ENCODE results near the gene PKD2. TPM values are rescaled to one million over a fixed set of nuclear protein-coding genes. Genes with fewer than 3 reads are reported as not detected.

PKD2 gene
- total RNA-seq, 2 donors from 2014 or later = 2.0 to 7.1 TPM

- Mint-ChIP-seq H3K9me3 (no peaks in the 10 kb centered on the region), H3K36me3 (no peaks in the 10 kb centered on the region), H3K27ac (no peak overlapping the region)
- DNase-seq (ENCODE audit: low spot score in 2 of 2) (no peak), ATAC-seq (peak in 1 of 2 donors; percentile 41)
Measured at GRCh38 chr4:88037447-88037846, 30.0 kb downstream of the PKD2 start.

- H3K9me3 Mint-ChIP-seq = no peaks in the 10 kb centered on the region
- no peak for DNase-seq (ENCODE audit: low spot score in 2 of 2)
- no peak for ATAC-seq
Measured at GRCh38 chr4:88037936-88038335, 30.5 kb downstream of the PKD2 start.

GRCh38 chr4:88040707-88041106, 33.3 kb downstream of the PKD2 start:
- H3K36me3 Mint-ChIP-seq = no peaks in the 10 kb centered on the region
- no peaks in the 10 kb centered on the region for H3K9me3 Mint-ChIP-seq
- DNase-seq (ENCODE audit: low spot score in 2 of 2) (no peak), ATAC-seq (no peak)
- H3K27ac Mint-ChIP-seq = no peak overlapping the region

More at GRCh38 chr4:88037936-88038335, 30.5 kb downstream of the PKD2 start:
- H3K36me3 Mint-ChIP-seq = no peaks in the 10 kb centered on the region
- no peak overlapping the region for H3K27ac Mint-ChIP-seq

- Mint-ChIP-seq H3K27ac (no peak overlapping the region), H3K9me3 (no peaks in the 10 kb centered on the region), H3K36me3 (no peaks in the 10 kb centered on the region)
- ATAC-seq (no peak), DNase-seq (ENCODE audit: low spot score in 2 of 2) (no peak)
Measured at GRCh38 chr4:88041626-88042025, 34.2 kb downstream of the PKD2 start.

- Mint-ChIP-seq H3K27ac (peak overlapping the region in 1 of 2 donors; percentile 56), H3K9me3 (no peaks in the 10 kb centered on the region), H3K36me3 (no peaks in the 10 kb centered on the region)
- DNase-seq (ENCODE audit: low spot score in 2 of 2) (no peak), ATAC-seq (no peak)
Measured at GRCh38 chr4:88043001-88043400, 35.6 kb downstream of the PKD2 start.

- no peak overlapping the region for H3K27ac Mint-ChIP-seq
- DNase-seq (ENCODE audit: low spot score in 2 of 2) (no peak), ATAC-seq (no peak)
- no peaks in the 10 kb centered on the region for H3K36me3 Mint-ChIP-seq
- no peaks in the 10 kb centered on the region for H3K9me3 Mint-ChIP-seq
Measured at GRCh38 chr4:88043586-88044340, 36.3 kb downstream of the PKD2 start.

GRCh38 chr4:88045021-88045420, 37.6 kb downstream of the PKD2 start:
- H3K9me3 Mint-ChIP-seq = no peaks in the 10 kb centered on the region
- H3K36me3 Mint-ChIP-seq = no peaks in the 10 kb centered on the region
- H3K27ac Mint-ChIP-seq = no peak overlapping the region
- ATAC-seq (no peak), DNase-seq (ENCODE audit: low spot score in 2 of 2) (no peak)

- ATAC-seq = no peak
- DNase-seq (ENCODE audit: low spot score in 2 of 2) = no peak
- Mint-ChIP-seq H3K9me3 (no peaks in the 10 kb centered on the region), H3K27ac (no peak overlapping the region), H3K36me3 (no peaks in the 10 kb centered on the region)
Measured at GRCh38 chr4:88054229-88054628, 46.8 kb downstream of the PKD2 start.

- H3K9me3 Mint-ChIP-seq = no peaks in the 10 kb centered on the region
- ATAC-seq (peak in 1 of 2 donors; percentile 41), DNase-seq (ENCODE audit: low spot score in 2 of 2) (no peak)
- no peak overlapping the region for H3K27ac Mint-ChIP-seq
- no peaks in the 10 kb centered on the region for H3K36me3 Mint-ChIP-seq
Measured at GRCh38 chr4:88054901-88055300, 47.5 kb downstream of the PKD2 start.

- Mint-ChIP-seq H3K36me3 (no peaks in the 10 kb centered on the region), H3K9me3 (no peaks in the 10 kb centered on the region), H3K27ac (no peak overlapping the region)
- no peak for ATAC-seq
- no peak for DNase-seq (ENCODE audit: low spot score in 2 of 2)
Measured at GRCh38 chr4:88058295-88058694, 50.9 kb downstream of the PKD2 start.

- H3K27ac Mint-ChIP-seq = peak overlapping the region in 1 of 2 donors; percentile 36
- ATAC-seq = no peak
- no peaks in the 10 kb centered on the region for H3K36me3 Mint-ChIP-seq
- no peak for DNase-seq (ENCODE audit: low spot score in 2 of 2)
- H3K9me3 Mint-ChIP-seq = no peaks in the 10 kb centered on the region
Measured at GRCh38 chr4:88059766-88060165, 52.3 kb downstream of the PKD2 start.

- peaks cover 1 to 2% of the 10 kb centered on the region in 2 donors for H3K36me3 Mint-ChIP-seq
Measured at GRCh38 chr4:88060431-88060830, 53.0 kb downstream of the PKD2 start.

GRCh38 chr4:88062311-88062710, 54.9 kb downstream of the PKD2 start:
- Mint-ChIP-seq H3K9me3 (no peaks in the 10 kb centered on the region), H3K36me3 (peaks cover 9 to 10% of the 10 kb centered on the region in 2 donors), H3K27ac (no peak overlapping the region)
- ATAC-seq (no peak), DNase-seq (ENCODE audit: low spot score in 2 of 2) (no peak)

More at GRCh38 chr4:88060431-88060830, 53.0 kb downstream of the PKD2 start:
- Mint-ChIP-seq H3K9me3 (no peaks in the 10 kb centered on the region), H3K27ac (no peak overlapping the region)
- DNase-seq (ENCODE audit: low spot score in 2 of 2) (no peak), ATAC-seq (no peak)

GRCh38 chr4:88062843-88063242, 55.4 kb downstream of the PKD2 start:
- ATAC-seq (no peak), DNase-seq (ENCODE audit: low spot score in 2 of 2) (no peak)
- no peak overlapping the region for H3K27ac Mint-ChIP-seq
- no peaks in the 10 kb centered on the region for H3K9me3 Mint-ChIP-seq
- peaks cover 15% of the 10 kb centered on the region in 2 donors for H3K36me3 Mint-ChIP-seq

- DNase-seq (ENCODE audit: low spot score in 2 of 2) (no peak), ATAC-seq (no peak)
- Mint-ChIP-seq H3K9me3 (no peaks in the 10 kb centered on the region), H3K27ac (no peak overlapping the region), H3K36me3 (peaks cover 16 to 23% of the 10 kb centered on the region in 2 donors)
Measured at GRCh38 chr4:88063634-88064296, 56.3 kb downstream of the PKD2 start.

- Mint-ChIP-seq H3K27ac (no peak overlapping the region), H3K36me3 (peaks cover 16 to 24% of the 10 kb centered on the region in 2 donors), H3K9me3 (no peaks in the 10 kb centered on the region)
- DNase-seq (ENCODE audit: low spot score in 2 of 2) = no peak
- no peak for ATAC-seq
Measured at GRCh38 chr4:88064410-88064809, 57.0 kb downstream of the PKD2 start.

GRCh38 chr4:88070031-88070430, 62.6 kb downstream of the PKD2 start:
- Mint-ChIP-seq H3K36me3 (peaks cover 50 to 54% of the 10 kb centered on the region in 2 donors), H3K9me3 (peaks cover 7 to 13% of the 10 kb centered on the region in 2 donors), H3K27ac (no peak overlapping the region)
- no peak for ATAC-seq
- DNase-seq (ENCODE audit: low spot score in 2 of 2) = no peak

- H3K36me3 Mint-ChIP-seq = peaks cover 23 to 29% of the 10 kb centered on the region in 2 donors
- H3K9me3 Mint-ChIP-seq = peaks cover 7 to 10% of the 10 kb centered on the region in 2 donors
- ATAC-seq = no peak
- DNase-seq (ENCODE audit: low spot score in 2 of 2) = no peak
- H3K27ac Mint-ChIP-seq = no peak overlapping the region
Measured at GRCh38 chr4:88075336-88075735, 67.9 kb downstream of the PKD2 start.

Data from activated naive CD4-positive, alpha-beta T cell treated with anti-CD3 and anti-CD28 coated beads, Interleukin-2, amount 50 U/mL, for 72 hours (primary cell).